HepG2 (cell line): ENCODE data around the gene GAS2L1. TPM values are rescaled to one million over a fixed set of nuclear protein-coding genes. Genes with fewer than 3 reads are reported as not detected.

Experiments
- E2F2 ChIP-seq: sonication (generic); formaldehyde crosslinking; IDR thresholded peaks from 2 replicates; pipeline ENCODE4 v1.4.0; 2020; ENCODE audit warnings: missing genetic modification reagents, borderline replicate concordance
- FOXA1 ChIP-seq, 2 experiments: fragments of 450-650 bp in 1 of 2; sonication (generic) in 1 of 2; formaldehyde crosslinking in 1 of 2; IDR thresholded peaks; 2 replicates each; pipeline versions ENCODE4 v1.4.0 to v1.6.1; 2016 to 2020; ENCODE audit warnings: missing genetic modification reagents in 1 of 2
- HNF1B ChIP-seq: sonication (generic); formaldehyde crosslinking; IDR thresholded peaks from 2 replicates; pipeline ENCODE4 v1.5.1; 2020; ENCODE audit warnings: mild to moderate bottlenecking, moderate library complexity, missing genetic modification reagents
- KAT2B ChIP-seq: fragments of 150-350 bp; IDR thresholded peaks from 2 replicates; pipeline ENCODE4 v1.6.1; 2014; ENCODE audit warnings: low read depth, low read length, borderline replicate concordance
- MAFF ChIP-seq: IDR thresholded peaks from 2 replicates; pipeline ENCODE4 v1.6.1; 2011; ENCODE audit warnings: low read depth, low read length, improper control_type of control experiment
- PATZ1 ChIP-seq: sonication (generic); formaldehyde crosslinking; IDR thresholded peaks from 2 replicates; pipeline ENCODE4 v1.4.0; 2020; ENCODE audit warnings: missing genetic modification reagents
- ZBTB40 ChIP-seq, 2 experiments: fragments of 450-650 bp in 1 of 2; sonication (generic) in 1 of 2; formaldehyde crosslinking in 1 of 2; IDR thresholded peaks; 2 replicates each; pipeline versions ENCODE4 v1.6.1 to v1.8.0; 2016 to 2022; ENCODE audit warnings: antibody characterized with exemption in 1 of 2, mild to moderate bottlenecking in 1 of 2, missing genetic modification reagents in 1 of 2
- ZIK1 ChIP-seq: sonication (generic); formaldehyde crosslinking; IDR thresholded peaks from 2 replicates; pipeline ENCODE4 v1.5.0; 2020; ENCODE audit warnings: mild to moderate bottlenecking, low read depth, missing genetic modification reagents, borderline replicate concordance
- ZNF24 ChIP-seq: fragments of 450-650 bp; IDR thresholded peaks from 2 replicates; pipeline ENCODE4 v1.6.1; 2017; ENCODE audit warnings: antibody characterized with exemption, mild to moderate bottlenecking
- ZNF383 ChIP-seq: sonication (generic); formaldehyde crosslinking; IDR thresholded peaks from 2 replicates; pipeline ENCODE4 v1.4.0; 2020; ENCODE audit warnings: missing genetic modification reagents, mild to moderate bottlenecking, borderline replicate concordance
- ZNF451 ChIP-seq: sonication (generic); formaldehyde crosslinking; IDR thresholded peaks from 2 replicates; pipeline ENCODE4 v1.5.0; 2020; ENCODE audit warnings: mild to moderate bottlenecking, missing genetic modification reagents
- ZNF543 ChIP-seq: sonication (generic); formaldehyde crosslinking; IDR thresholded peaks from 2 replicates; pipeline ENCODE4 v1.4.0; 2020; ENCODE audit warnings: mild to moderate bottlenecking, missing genetic modification reagents
- ZNF768 ChIP-seq: sonication (generic); formaldehyde crosslinking; IDR thresholded peaks from 2 replicates; pipeline ENCODE4 v1.4.0; 2020; ENCODE audit warnings: missing genetic modification reagents
- ZNF781 ChIP-seq: sonication (generic); formaldehyde crosslinking; IDR thresholded peaks from 2 replicates; pipeline ENCODE4 v1.5.1; 2020; ENCODE audit warnings: borderline replicate concordance, mild to moderate bottlenecking, missing genetic modification reagents; ENCODE audit errors: not compliant biosample characterization
- polyA plus RNA-seq, 8 experiments: library from polyadenylated mRNA; depleted of rRNA in 3 of 8; stranded (reverse) in 7 of 8; unstranded in 1 of 8; fragments of >200 nt; fragmentation: Illumina TruSeq in 4 of 8; extraction: Trizol in 4 of 8; gene quantifications; 2 replicates each; pipeline versions ENCODE4 v1.2.1 to v1.2.3, GENCODE V29; 2011 to 2016; ENCODE audit warnings: low read depth in 4 of 8, missing spikeins in 1 of 8, mixed read lengths in 1 of 8; ENCODE audit not compliant: insufficient read depth in 1 of 8
- total RNA-seq, 5 experiments: library from RNA; depleted of rRNA; stranded (reverse); fragments of >200 nt; fragmentation: Illumina TruSeq; extraction: Trizol; gene quantifications; 2 replicates each; pipeline ENCODE4 v1.2.3, GENCODE V29; 2016; ENCODE audit warnings: low read depth in 1 of 5

Gene GAS2L1
- total and polyA plus RNA-seq, 2 of the 13 experiments (the other 11 are each of a cell fraction or from before 2014, with no cell fraction given): 1.8 to 3.3 TPM

GRCh38 chr22:29269731-29270474, 36.5 kb upstream of the GAS2L1 start (continued):
- TF ChIP-seq ZBTB40 (IDR thresholded peaks at IDR 0.05) (peak; percentile 41; the same call in 1 of the 2 replicates), ZBTB40 (CRISPR knock-in tag; IDR thresholded peaks at IDR 0.05) (no peak), HNF1B (no peak), FOXA1 (IDR thresholded peaks at IDR 0.05) (no peak), FOXA1 (CRISPR knock-in tag; IDR thresholded peaks at IDR 0.05) (peak; percentile 65), ZNF451 (CRISPR knock-in tag) (no peak), ZIK1 (CRISPR knock-in tag) (no peak), E2F2 (CRISPR knock-in tag) (no peak), ZNF781 (CRISPR knock-in tag) (peak; percentile 7), MAFF (no peak), KAT2B (no peak), ZNF383 (CRISPR knock-in tag) (no peak), ZNF768 (CRISPR knock-in tag) (no peak), ZNF543 (CRISPR knock-in tag) (no peak), PATZ1 (CRISPR knock-in tag) (peak; percentile 62), ZNF24 (no peak)
